Progenitor cell of endocrine pancreas (in vitro differentiated cells): Measurements from ENCODE around the gene MPND. TPM values are rescaled to one million over a fixed set of nuclear protein-coding genes. Genes with fewer than 3 reads are reported as not detected.

Experiments used
- DNase-seq: peaks from one replicate; pipeline ENCODE4 v3.0.0; 2021; ENCODE audit warnings: low spot score; ENCODE audit not compliant: unreplicated experiment
- H3K27ac Mint-ChIP-seq: 2 replicates; pipeline ENCODE4 v1.8.0; 2021; ENCODE audit warnings: mild to moderate bottlenecking, moderate library complexity, mixed read lengths
- H3K27me3 Mint-ChIP-seq: 2 replicates; pipeline ENCODE4 v1.8.0; 2021; ENCODE audit warnings: mixed read lengths
- H3K36me3 Mint-ChIP-seq: 2 replicates; pipeline ENCODE4 v1.8.0; 2022; ENCODE audit warnings: mixed read lengths; ENCODE audit not compliant: insufficient read depth
- H3K4me1 Mint-ChIP-seq: 2 replicates; pipeline ENCODE4 v1.8.0; 2021; ENCODE audit warnings: low read depth, mixed read lengths
- H3K4me3 Mint-ChIP-seq: 2 replicates; pipeline ENCODE4 v1.8.0; 2021; ENCODE audit warnings: low read depth, mild to moderate bottlenecking, moderate library complexity, mixed read lengths
- H3K9me3 Mint-ChIP-seq: 2 replicates; pipeline ENCODE4 v1.8.0; 2021; ENCODE audit warnings: low read depth, mixed read lengths
- CTCF ChIP-seq: fragments of 200-600 bp; sonication (generic); IDR thresholded peaks from one replicate; pipeline ENCODE4 v1.5.0; 2021; ENCODE audit warnings: antibody characterized with exemption, mild to moderate bottlenecking; ENCODE audit not compliant: unreplicated experiment
- total RNA-seq: library from RNA; stranded (reverse); gene quantifications from 2 replicates; pipeline ENCODE4 v1.2.1, GENCODE V29; 2021

The MPND gene
- total RNA-seq, 1 donor from 2014 or later: 62.2 TPM

- no peak overlapping the region for H3K27ac Mint-ChIP-seq
- H3K27me3 Mint-ChIP-seq: no peaks in the 10 kb centered on the region
Measured at GRCh38 chr19:4316956-4317355, 26.4 kb upstream of the MPND start.

GRCh38 chr19:4318460-4318859 is 24.9 kb upstream of the MPND start:
- no peaks in the 10 kb centered on the region for H3K4me1 Mint-ChIP-seq
- no peak overlapping the region for H3K4me3 Mint-ChIP-seq
- TF ChIP-seq CTCF: no peak
- H3K36me3 Mint-ChIP-seq: peaks cover 26% of the 10 kb centered on the region
- no peak for DNase-seq
- H3K27ac Mint-ChIP-seq: no peak overlapping the region
- peaks cover 20% of the 10 kb centered on the region for H3K9me3 Mint-ChIP-seq
- H3K27me3 Mint-ChIP-seq: no peaks in the 10 kb centered on the region

More at GRCh38 chr19:4316956-4317355, 26.4 kb upstream of the MPND start:
- peaks cover 20% of the 10 kb centered on the region for H3K9me3 Mint-ChIP-seq
- H3K36me3 Mint-ChIP-seq: peaks cover 23% of the 10 kb centered on the region
- no peak for TF ChIP-seq CTCF
- no peak for DNase-seq
- no peaks in the 10 kb centered on the region for H3K4me1 Mint-ChIP-seq
- H3K4me3 Mint-ChIP-seq: no peak overlapping the region

DNA sequence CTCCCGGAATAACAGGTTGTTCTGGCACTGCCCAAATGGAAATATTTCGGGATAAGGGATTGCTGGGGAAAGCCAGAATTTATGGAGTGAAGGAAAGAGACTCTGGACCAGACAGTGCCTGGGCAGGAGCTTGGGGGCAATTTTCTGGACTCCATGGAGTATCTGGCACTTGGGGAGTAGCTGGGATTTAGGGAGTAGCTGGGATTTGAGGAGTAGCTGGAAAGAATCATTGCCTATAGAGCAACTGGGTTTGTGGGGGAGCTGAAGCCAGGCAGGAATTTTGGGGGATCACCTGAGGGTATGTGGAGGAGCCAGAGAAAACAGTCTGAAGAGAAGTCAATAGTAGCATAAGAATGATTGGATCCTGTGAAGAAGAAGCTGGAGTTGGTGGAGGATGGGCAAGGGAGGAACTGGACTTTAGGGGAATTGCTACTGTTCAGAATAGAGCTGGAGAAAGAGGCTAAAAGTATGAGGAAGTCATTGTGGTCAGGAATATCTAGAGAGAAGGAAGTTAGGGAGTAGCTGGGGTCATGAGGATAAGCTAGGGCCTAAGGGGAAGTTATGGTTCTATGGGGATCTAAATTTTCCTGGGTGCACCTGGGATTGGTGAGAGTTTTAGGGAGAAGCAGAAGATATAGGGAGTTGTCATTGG is 24.2 kb upstream of the MPND start:
- Mint-ChIP-seq H3K36me3 (peaks cover 26% of the 10 kb centered on the region), H3K4me1 (no peaks in the 10 kb centered on the region), H3K9me3 (peaks cover 20% of the 10 kb centered on the region), H3K4me3 (no peak overlapping the region), H3K27ac (no peak overlapping the region), H3K27me3 (no peaks in the 10 kb centered on the region)
- TF ChIP-seq CTCF: no peak
- no peak for DNase-seq

- Mint-ChIP-seq H3K27me3 (no peaks in the 10 kb centered on the region), H3K4me1 (no peaks in the 10 kb centered on the region), H3K36me3 (peaks cover 29% of the 10 kb centered on the region)
Measured at GRCh38 chr19:4320419-4320818, 22.9 kb upstream of the MPND start.

More at GRCh38 chr19:4320419-4320818, 22.9 kb upstream of the MPND start:
- TF ChIP-seq CTCF: no peak
- Mint-ChIP-seq H3K9me3 (peaks cover 20% of the 10 kb centered on the region), H3K27ac (no peak overlapping the region), H3K4me3 (no peak overlapping the region)
- DNase-seq: no peak
